ENCODE data around the gene FAM204A.

The FAM204A gene

GRCh38 chr10:118254654-118255053 lies 87.5 kb downstream of the FAM204A start:
- H3K27me3 Mint-ChIP-seq (ENCODE audit: low read depth, poor library complexity): peaks cover 4% of the 10 kb centered on the region
- H3K9me3 Mint-ChIP-seq: no peaks in the 10 kb centered on the region
- no peaks in the 10 kb centered on the region for H3K36me3 Mint-ChIP-seq (ENCODE audit: low read depth)
- H3K4me3 Mint-ChIP-seq: no peak overlapping the region
- TF ChIP-seq, protein P1, sequence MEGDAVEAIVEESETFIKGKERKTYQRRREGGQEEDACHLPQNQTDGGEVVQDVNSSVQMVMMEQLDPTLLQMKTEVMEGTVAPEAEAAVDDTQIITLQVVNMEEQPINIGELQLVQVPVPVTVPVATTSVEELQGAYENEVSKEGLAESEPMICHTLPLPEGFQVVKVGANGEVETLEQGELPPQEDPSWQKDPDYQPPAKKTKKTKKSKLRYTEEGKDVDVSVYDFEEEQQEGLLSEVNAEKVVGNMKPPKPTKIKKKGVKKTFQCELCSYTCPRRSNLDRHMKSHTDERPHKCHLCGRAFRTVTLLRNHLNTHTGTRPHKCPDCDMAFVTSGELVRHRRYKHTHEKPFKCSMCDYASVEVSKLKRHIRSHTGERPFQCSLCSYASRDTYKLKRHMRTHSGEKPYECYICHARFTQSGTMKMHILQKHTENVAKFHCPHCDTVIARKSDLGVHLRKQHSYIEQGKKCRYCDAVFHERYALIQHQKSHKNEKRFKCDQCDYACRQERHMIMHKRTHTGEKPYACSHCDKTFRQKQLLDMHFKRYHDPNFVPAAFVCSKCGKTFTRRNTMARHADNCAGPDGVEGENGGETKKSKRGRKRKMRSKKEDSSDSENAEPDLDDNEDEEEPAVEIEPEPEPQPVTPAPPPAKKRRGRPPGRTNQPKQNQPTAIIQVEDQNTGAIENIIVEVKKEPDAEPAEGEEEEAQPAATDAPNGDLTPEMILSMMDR (IDR thresholded peaks at IDR 0.05): no peak
- H3K4me1 Mint-ChIP-seq: peaks cover 65% of the 10 kb centered on the region
- no peak overlapping the region for H3K27ac Mint-ChIP-seq
- no peak for DNase-seq

DNA sequence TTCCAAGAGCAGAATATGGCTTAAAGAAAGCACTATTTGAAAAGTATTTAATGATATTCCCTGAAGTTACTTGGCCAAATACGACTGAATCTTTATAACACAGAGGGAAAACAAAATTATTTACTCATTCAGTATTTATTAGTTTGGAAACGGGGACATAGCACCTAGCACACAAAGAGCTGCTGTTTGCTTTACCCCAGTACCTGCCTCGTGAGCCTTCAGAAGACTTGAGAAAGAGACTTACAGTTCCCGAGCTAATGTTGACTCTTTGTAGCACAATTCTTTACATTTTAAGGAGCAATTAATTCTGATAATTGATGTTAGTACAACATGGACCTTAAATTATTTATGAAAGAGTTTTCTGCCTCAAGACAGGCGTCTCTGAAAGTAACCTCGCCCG lies 88.7 kb downstream of the FAM204A start:
- Mint-ChIP-seq H3K27ac (no peak overlapping the region), H3K4me3 (no peak overlapping the region), H3K27me3 (ENCODE audit: low read depth, poor library complexity) (peaks cover 9% of the 10 kb centered on the region), H3K36me3 (ENCODE audit: low read depth) (no peaks in the 10 kb centered on the region), H3K4me1 (peaks cover 65% of the 10 kb centered on the region), H3K9me3 (no peaks in the 10 kb centered on the region)
- DNase-seq: no peak
- TF ChIP-seq, protein P1 (IDR thresholded peaks at IDR 0.05): no peak

- TF ChIP-seq, protein P1 (IDR thresholded peaks at IDR 0.05): no peak
- H3K9me3 Mint-ChIP-seq: no peaks in the 10 kb centered on the region
These were observed 90.3 kb downstream of the FAM204A start for GRCh38 chr10:118251791-118252190.

DNA sequence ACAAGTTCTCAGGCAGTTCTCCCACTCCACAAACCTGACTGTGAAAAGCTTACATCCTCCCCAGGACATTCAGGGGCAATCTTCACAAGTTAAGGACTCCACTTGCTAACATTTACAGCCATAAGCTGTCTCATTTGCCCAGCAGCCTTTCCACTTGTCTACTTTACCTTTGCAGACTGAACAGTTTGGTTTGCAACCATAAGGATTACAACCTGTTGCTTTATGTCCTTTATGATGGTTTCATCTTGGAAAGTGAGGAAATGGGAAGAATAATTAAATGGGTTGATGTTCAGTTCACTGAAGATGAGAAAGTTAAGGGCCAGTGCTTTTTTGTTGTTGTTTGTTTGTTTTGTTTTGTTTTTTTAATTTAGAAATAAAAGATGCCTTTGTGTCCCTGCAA lies 92.4 kb downstream of the FAM204A start:
- Mint-ChIP-seq H3K27ac (no peak overlapping the region), H3K4me3 (no peak overlapping the region), H3K27me3 (ENCODE audit: low read depth, poor library complexity) (peaks cover 30% of the 10 kb centered on the region), H3K36me3 (ENCODE audit: low read depth) (no peaks in the 10 kb centered on the region), H3K4me1 (peaks cover 56% of the 10 kb centered on the region), H3K9me3 (no peaks in the 10 kb centered on the region)
- DNase-seq: no peak
- TF ChIP-seq, protein P1 (IDR thresholded peaks at IDR 0.05): no peak

More at GRCh38 chr10:118251791-118252190, 90.3 kb downstream of the FAM204A start:
- peaks cover 65% of the 10 kb centered on the region for H3K4me1 Mint-ChIP-seq
- H3K27me3 Mint-ChIP-seq (ENCODE audit: low read depth, poor library complexity): peaks cover 14% of the 10 kb centered on the region
- H3K4me3 Mint-ChIP-seq: no peak overlapping the region
- no peak for DNase-seq
- no peak overlapping the region for H3K27ac Mint-ChIP-seq
- H3K36me3 Mint-ChIP-seq (ENCODE audit: low read depth): no peaks in the 10 kb centered on the region

Measured in nephron progenitor cell (in vitro differentiated cells).